Activated CD4-positive, alpha-beta T cell treated with anti-CD3 and anti-CD28 coated beads, Interleukin-2, amount 50 U/mL, for 24 hours (primary cell): ENCODE measurements around the gene TKTL2.
"Not testable (repeated sequence)": the region's sequence is repeated elsewhere in the genome, so short reads cannot be mapped to it uniquely, and the experiment has no call there.

Experiments
- DNase-seq, 2 donors: peaks; one replicate each; pipeline ENCODE4 v3.0.0-alpha.2; 2020; ENCODE audit warnings: low read depth in 1 of 2, low spot score in 1 of 2

TKTL2 gene

DNA sequence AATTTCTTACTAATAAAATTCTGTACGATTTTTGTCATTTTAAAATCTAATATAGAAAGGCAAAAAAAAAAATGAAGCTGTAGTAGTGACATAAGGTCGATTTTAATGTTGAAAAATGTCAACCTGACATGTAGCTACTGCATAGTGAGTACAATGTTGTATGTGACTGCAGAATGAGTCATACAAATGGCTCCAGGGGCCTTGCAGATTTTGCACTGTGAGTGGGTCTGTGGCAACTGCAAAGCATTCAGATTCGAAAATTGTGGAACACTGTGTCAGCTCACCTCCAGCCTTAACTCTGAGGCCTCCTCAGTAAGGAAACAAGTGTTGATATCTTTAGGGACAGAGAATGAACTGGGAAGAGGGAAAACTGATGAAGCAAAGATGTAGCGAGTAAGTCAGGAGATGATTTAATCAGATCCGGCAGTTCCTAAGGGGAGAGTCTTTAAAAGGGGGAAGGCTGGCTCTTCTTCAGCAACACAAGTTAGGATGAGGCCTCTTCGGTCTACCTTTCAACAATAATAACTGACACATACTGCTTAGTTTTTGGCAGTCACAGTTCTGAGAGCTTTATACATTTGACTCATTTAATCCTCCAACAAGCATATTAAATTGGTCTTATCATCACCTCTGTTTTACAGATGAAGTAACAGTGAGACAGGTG, 24.9 kb downstream of the TKTL2 start:
- DNase-seq: no peak

GRCh38 chr4:163447481-163447880, 26.1 kb downstream of the TKTL2 start:
- no peak for DNase-seq

- not testable (repeated sequence) for DNase-seq
These were observed 26.5 kb downstream of the TKTL2 start for GRCh38 chr4:163447023-163447422.

DNA sequence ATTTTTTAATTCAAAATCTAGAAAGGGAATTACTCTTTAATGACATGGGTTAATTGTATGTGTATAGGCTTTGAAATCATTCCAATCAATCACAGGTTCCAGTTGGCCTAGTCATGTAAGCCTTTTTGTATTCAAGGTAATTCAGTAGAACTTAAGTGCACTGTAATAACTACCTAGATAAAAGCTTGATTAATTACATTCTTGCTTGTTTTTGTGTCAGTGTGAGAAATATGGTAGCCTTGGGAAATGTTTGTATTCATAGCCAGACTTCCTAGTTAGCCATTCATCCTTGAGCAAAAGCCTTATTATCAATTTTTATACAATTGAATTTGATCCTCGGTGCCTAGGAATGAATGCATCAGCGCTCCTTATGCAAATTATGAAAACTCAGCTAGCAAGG, 33.5 kb downstream of the TKTL2 start:
- DNase-seq: no peak
